Measurements from ENCODE around the gene EMP2.
"Not testable (repeated sequence)": the region's sequence is repeated elsewhere in the genome, so short reads cannot be mapped to it uniquely, and the experiment has no call there.

EMP2 gene

DNA sequence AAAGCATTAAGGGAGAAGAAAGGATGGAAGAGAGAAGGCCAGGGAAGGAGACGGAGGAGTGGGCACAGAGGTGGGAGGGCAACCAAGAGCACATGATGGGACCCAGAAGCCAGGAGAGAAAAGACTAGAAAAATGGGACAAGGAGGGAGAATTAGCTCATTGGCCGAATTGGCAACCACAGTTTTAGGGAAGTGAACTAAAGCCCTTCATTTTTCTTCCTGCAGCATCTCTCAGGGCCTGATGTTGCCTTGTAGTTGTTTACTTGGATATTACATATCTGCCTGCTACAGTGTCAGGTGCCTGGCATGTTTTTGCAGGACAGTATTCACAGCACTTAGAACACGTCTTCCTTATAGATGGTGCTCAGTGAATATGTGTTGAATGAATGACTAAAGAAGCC, 19.0 kb downstream of the EMP2 start:
- no peaks in the 10 kb centered on the region for H3K36me3 ChIP-seq (ENCODE audit: insufficient read depth, low read length)
- no peak overlapping the region for H3K4me2 ChIP-seq (ENCODE audit: low read depth, low read length, poor library complexity, severe bottlenecking)
- no peaks in the 10 kb centered on the region for H3K4me1 ChIP-seq (ENCODE audit: insufficient read depth, low read length, poor library complexity, severe bottlenecking)
- no peaks in the 10 kb centered on the region for H3K9me3 ChIP-seq (ENCODE audit: insufficient read depth, low read depth, low read length)
- H3K79me2 ChIP-seq (ENCODE audit: insufficient read depth, low read length), result no peaks in the 10 kb centered on the region
- H3K27me3 ChIP-seq (ENCODE audit: insufficient read depth, low read length, poor library complexity, severe bottlenecking), result no peaks in the 10 kb centered on the region
- H2AFZ ChIP-seq (ENCODE audit: low read length), result no peak overlapping the region
- no peak overlapping the region for H3K4me3 ChIP-seq (ENCODE audit: low read length, poor library complexity, severe bottlenecking)
- no peak for TF ChIP-seq EZH2phosphoT487 (IDR thresholded peaks at IDR 0.05; ENCODE audit: borderline replicate concordance)
- no peak for TF ChIP-seq CTCF (conservative IDR thresholded peaks at IDR 0.05; ENCODE audit: low read length)
- H3K9me2 ChIP-seq (replicated peaks; ENCODE audit: low read depth, low read length), result no peaks in the 10 kb centered on the region
- no peaks in the 10 kb centered on the region for H3F3A ChIP-seq (ENCODE audit: low read depth)
- no peak overlapping the region for H3K9ac ChIP-seq (ENCODE audit: low read depth, low read length, poor library complexity, severe bottlenecking)
- no peaks in the 10 kb centered on the region for H4K20me1 ChIP-seq (ENCODE audit: insufficient read depth, low read length, poor library complexity, severe bottlenecking)

DNA sequence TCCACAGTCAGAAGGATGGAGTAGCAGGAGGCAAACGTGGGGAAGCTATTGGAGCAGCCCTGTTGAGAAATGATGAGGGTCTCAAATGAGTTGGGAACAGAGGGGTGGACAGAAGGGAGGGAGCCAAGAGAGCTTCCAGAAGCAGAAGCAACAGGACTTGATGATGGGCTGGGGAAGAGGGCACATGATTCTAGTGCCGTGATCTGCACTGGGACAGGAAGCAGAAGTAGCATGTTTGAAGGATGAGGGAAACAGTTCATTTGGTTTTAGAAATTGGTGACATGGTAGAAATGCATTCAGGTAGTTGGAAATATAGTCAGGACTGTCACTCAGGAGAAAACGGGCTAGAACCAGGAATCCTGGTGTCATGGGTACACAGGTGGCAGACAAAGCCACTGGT, 19.4 kb downstream of the EMP2 start:
- Histone ChIP-seq H3K27me3 (ENCODE audit: insufficient read depth, low read length, poor library complexity, severe bottlenecking) (no peaks in the 10 kb centered on the region), H3K4me1 (ENCODE audit: insufficient read depth, low read length, poor library complexity, severe bottlenecking) (no peaks in the 10 kb centered on the region), H3K9me3 (ENCODE audit: insufficient read depth, low read depth, low read length) (no peaks in the 10 kb centered on the region), H3K4me3 (ENCODE audit: low read length, poor library complexity, severe bottlenecking) (no peak overlapping the region), H3F3A (ENCODE audit: low read depth) (no peaks in the 10 kb centered on the region), H3K36me3 (ENCODE audit: insufficient read depth, low read length) (no peaks in the 10 kb centered on the region), H3K9me2 (replicated peaks; ENCODE audit: low read depth, low read length) (no peaks in the 10 kb centered on the region), H3K4me2 (ENCODE audit: low read depth, low read length, poor library complexity, severe bottlenecking) (no peak overlapping the region), H4K20me1 (ENCODE audit: insufficient read depth, low read length, poor library complexity, severe bottlenecking) (no peaks in the 10 kb centered on the region), H2AFZ (ENCODE audit: low read length) (no peak overlapping the region), H3K79me2 (ENCODE audit: insufficient read depth, low read length) (no peaks in the 10 kb centered on the region), H3K9ac (ENCODE audit: low read depth, low read length, poor library complexity, severe bottlenecking) (no peak overlapping the region)
- TF ChIP-seq CTCF (conservative IDR thresholded peaks at IDR 0.05; ENCODE audit: low read length) (no peak), EZH2phosphoT487 (IDR thresholded peaks at IDR 0.05; ENCODE audit: borderline replicate concordance) (no peak)

DNA sequence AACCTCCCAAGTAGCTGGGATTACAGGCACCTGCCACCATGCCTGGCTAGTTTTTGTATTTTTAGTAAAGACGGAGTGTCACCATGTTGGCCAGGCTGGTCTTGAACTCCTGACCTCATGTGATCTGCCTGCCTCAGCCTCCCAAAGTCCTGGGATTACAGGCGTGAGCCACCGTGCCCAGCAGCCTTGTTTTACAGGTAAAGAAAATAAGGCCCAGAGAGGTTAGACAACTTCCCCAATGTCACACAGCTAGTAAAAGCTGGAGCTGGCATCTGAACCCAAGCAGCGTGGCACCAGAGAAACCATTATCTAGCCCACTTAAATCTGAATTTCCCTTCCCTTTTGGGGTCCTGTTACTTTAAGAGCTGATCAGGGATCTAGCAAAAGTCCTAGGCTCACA, 20.6 kb downstream of the EMP2 start:
- not testable (repeated sequence) for H3F3A ChIP-seq (ENCODE audit: low read depth); H3K9me3 ChIP-seq (ENCODE audit: insufficient read depth, low read depth, low read length); H3K27me3 ChIP-seq (ENCODE audit: insufficient read depth, low read length, poor library complexity, severe bottlenecking); H3K9me2 ChIP-seq (replicated peaks; ENCODE audit: low read depth, low read length); H3K79me2 ChIP-seq (ENCODE audit: insufficient read depth, low read length); H2AFZ ChIP-seq (ENCODE audit: low read length); H3K4me2 ChIP-seq (ENCODE audit: low read depth, low read length, poor library complexity, severe bottlenecking); H3K36me3 ChIP-seq (ENCODE audit: insufficient read depth, low read length); H4K20me1 ChIP-seq (ENCODE audit: insufficient read depth, low read length, poor library complexity, severe bottlenecking); H3K4me1 ChIP-seq (ENCODE audit: insufficient read depth, low read length, poor library complexity, severe bottlenecking); H3K4me3 ChIP-seq (ENCODE audit: low read length, poor library complexity, severe bottlenecking); H3K9ac ChIP-seq (ENCODE audit: low read depth, low read length, poor library complexity, severe bottlenecking)

- Histone ChIP-seq H3K79me2 (ENCODE audit: insufficient read depth, low read length) (no peaks in the 10 kb centered on the region), H3K9ac (ENCODE audit: low read depth, low read length, poor library complexity, severe bottlenecking) (no peak overlapping the region)
Measured at GRCh38 chr16:10558746-10559641, 21.4 kb downstream of the EMP2 start.

More at GRCh38 chr16:10558746-10559641, 21.4 kb downstream of the EMP2 start:
- Histone ChIP-seq H2AFZ (ENCODE audit: low read length) (no peak overlapping the region), H3F3A (ENCODE audit: low read depth) (no peaks in the 10 kb centered on the region), H3K4me2 (ENCODE audit: low read depth, low read length, poor library complexity, severe bottlenecking) (no peak overlapping the region), H4K20me1 (ENCODE audit: insufficient read depth, low read length, poor library complexity, severe bottlenecking) (no peaks in the 10 kb centered on the region), H3K27me3 (ENCODE audit: insufficient read depth, low read length, poor library complexity, severe bottlenecking) (no peaks in the 10 kb centered on the region), H3K4me3 (ENCODE audit: low read length, poor library complexity, severe bottlenecking) (no peak overlapping the region), H3K9me2 (replicated peaks; ENCODE audit: low read depth, low read length) (no peaks in the 10 kb centered on the region), H3K36me3 (ENCODE audit: insufficient read depth, low read length) (no peaks in the 10 kb centered on the region), H3K9me3 (ENCODE audit: insufficient read depth, low read depth, low read length) (no peaks in the 10 kb centered on the region), H3K4me1 (ENCODE audit: insufficient read depth, low read length, poor library complexity, severe bottlenecking) (no peaks in the 10 kb centered on the region)
- TF ChIP-seq EZH2phosphoT487 (IDR thresholded peaks at IDR 0.05; ENCODE audit: borderline replicate concordance), result no peak
- TF ChIP-seq CTCF (conservative IDR thresholded peaks at IDR 0.05; ENCODE audit: low read length), result no peak

Data from Loucy (cell line).